ENCODE measurements around the gene CENPM.

CENPM gene, protein sequence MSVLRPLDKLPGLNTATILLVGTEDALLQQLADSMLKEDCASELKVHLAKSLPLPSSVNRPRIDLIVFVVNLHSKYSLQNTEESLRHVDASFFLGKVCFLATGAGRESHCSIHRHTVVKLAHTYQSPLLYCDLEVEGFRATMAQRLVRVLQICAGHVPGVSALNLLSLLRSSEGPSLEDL

DNA sequence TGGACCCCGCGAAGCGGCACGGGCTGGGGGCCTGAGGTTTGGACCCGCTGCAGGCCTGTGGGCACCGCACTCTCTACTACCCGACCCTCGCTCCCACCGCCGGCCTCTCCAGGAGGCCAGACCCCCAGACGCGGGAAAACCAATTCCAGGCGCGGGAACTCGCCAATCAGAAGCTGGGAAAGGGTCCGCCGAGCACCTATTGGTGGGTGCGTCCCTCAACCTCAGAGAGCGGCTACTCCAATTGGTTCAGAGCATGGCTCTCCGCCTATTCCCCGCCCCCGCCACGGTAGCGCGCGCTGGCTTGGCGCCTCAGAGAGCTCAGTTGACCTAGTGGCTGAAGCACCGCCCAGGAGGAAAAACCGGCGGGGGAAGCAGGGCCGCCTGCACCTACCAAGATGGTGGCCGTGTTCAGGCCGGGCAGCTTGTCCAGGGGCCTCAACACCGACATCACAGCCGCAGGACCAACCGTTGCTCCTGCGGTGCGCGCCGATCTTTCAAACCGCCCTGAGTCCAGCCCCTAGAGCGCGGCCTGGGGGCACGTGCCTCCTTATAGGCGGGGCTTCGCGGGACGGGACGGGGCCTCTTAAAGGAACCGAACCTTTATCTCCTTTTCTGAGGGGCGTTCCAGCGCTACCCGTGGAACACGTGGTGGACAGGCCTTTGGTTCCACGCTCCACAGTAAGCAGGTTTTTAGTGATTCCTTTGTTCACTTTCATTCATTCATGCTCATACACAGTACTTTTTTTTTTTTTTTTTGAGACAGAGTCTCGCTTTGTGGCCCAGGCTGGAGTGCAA is at the start of gene CENPM:
TSS of gene CENPM (minus strand) at position 524 of the 795 bp plus-strand sequence. CDS start at position 448, 76 bp downstream.
- DNase-seq (ENCODE audit: insufficient read length, low spot score) (peak; percentile 36), FAIRE-seq (no peak)
- no peak for TF ChIP-seq CTCF (IDR thresholded peaks at IDR 0.05; ENCODE audit: insufficient read depth, missing control alignments)

- no peak for TF ChIP-seq CTCF (IDR thresholded peaks at IDR 0.05; ENCODE audit: insufficient read depth, missing control alignments)
Measured at GRCh38 chr22:41995211-41995610, 48.3 kb upstream of the CENPM start.

GRCh38 chr22:41992496-41992895 is 45.5 kb upstream of the CENPM start:
- FAIRE-seq (no peak), DNase-seq (ENCODE audit: insufficient read length, low spot score) (no peak)
- TF ChIP-seq CTCF (IDR thresholded peaks at IDR 0.05; ENCODE audit: insufficient read depth, missing control alignments): no peak

More at GRCh38 chr22:41995211-41995610, 48.3 kb upstream of the CENPM start:
- FAIRE-seq (no peak), DNase-seq (ENCODE audit: insufficient read length, low spot score) (no peak)

- no peak for TF ChIP-seq CTCF (IDR thresholded peaks at IDR 0.05; ENCODE audit: insufficient read depth, missing control alignments)
- no peak for DNase-seq (ENCODE audit: insufficient read length, low spot score)
- no peak for FAIRE-seq
Measured at GRCh38 chr22:41991111-41991510, 44.2 kb upstream of the CENPM start.

DNA sequence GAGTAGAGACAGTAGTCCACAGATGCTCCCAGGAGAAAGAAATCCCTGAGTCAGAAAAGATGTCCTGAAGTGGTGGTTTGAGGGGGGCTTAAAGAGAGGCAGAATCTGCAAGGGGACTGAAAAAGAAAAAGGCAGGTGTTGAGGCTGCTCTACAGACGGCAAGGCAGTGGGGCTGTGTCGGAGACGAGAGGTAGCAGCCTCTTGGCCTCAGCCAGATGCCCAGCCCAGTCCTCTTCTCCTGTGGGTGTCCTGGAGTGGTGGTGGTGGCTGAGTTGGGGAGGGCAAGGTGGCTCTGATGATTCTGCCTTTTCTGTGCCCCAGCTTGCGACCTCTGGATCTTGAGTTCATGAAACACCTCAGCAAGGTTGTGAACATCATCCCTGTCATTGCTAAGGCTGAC is 42.3 kb upstream of the CENPM start:
- TF ChIP-seq CTCF (IDR thresholded peaks at IDR 0.05; ENCODE audit: insufficient read depth, missing control alignments): no peak

GRCh38 chr22:41987276-41987675 is 40.3 kb upstream of the CENPM start:
- FAIRE-seq (no peak), DNase-seq (ENCODE audit: insufficient read length, low spot score) (no peak)
- no peak for TF ChIP-seq CTCF (IDR thresholded peaks at IDR 0.05; ENCODE audit: insufficient read depth, missing control alignments)

More for the DNA sequence above, 42.3 kb upstream of the CENPM start:
- DNase-seq (ENCODE audit: insufficient read length, low spot score) (no peak), FAIRE-seq (no peak)

Data from D721Med (cell line).